ENCODE measurements around the gene CYB5RL.
"Not testable (repeated sequence)": the region's sequence is repeated elsewhere in the genome, so short reads cannot be mapped to it uniquely, and the experiment has no call there.

The CYB5RL gene

GRCh38 chr1:54225986-54226559 lies 26.2 kb upstream of the CYB5RL start:
- DNase-seq: no peak

- no peak for DNase-seq
These were observed 25.5 kb upstream of the CYB5RL start for GRCh38 chr1:54225378-54225777.

- no peak for DNase-seq
These were observed 24.4 kb upstream of the CYB5RL start for GRCh38 chr1:54224233-54224632.

GRCh38 chr1:54223441-54224202 lies 23.8 kb upstream of the CYB5RL start:
- DNase-seq: no peak

- no peak for DNase-seq
These were observed 22.9 kb upstream of the CYB5RL start for GRCh38 chr1:54222711-54223110.

GRCh38 chr1:54221867-54222484 lies 22.1 kb upstream of the CYB5RL start:
- DNase-seq: no peak

- DNase-seq: no peak
These were observed 21.4 kb upstream of the CYB5RL start for GRCh38 chr1:54221113-54221834.

- no peak for DNase-seq
These were observed 20.4 kb upstream of the CYB5RL start for GRCh38 chr1:54220004-54220811.

- DNase-seq: no peak
These were observed 19.8 kb upstream of the CYB5RL start for GRCh38 chr1:54219688-54220003.

GRCh38 chr1:54218883-54219687 lies 19.3 kb upstream of the CYB5RL start:
- DNase-seq: no peak

- no peak for DNase-seq
These were observed 15.7 kb upstream of the CYB5RL start for GRCh38 chr1:54215523-54215922.

GRCh38 chr1:54212872-54213271 lies 13.0 kb upstream of the CYB5RL start:
- no peak for DNase-seq

- not testable (repeated sequence) for DNase-seq
These were observed 8.1 kb upstream of the CYB5RL start for GRCh38 chr1:54207896-54208295.

GRCh38 chr1:54207287-54207686 lies 7.5 kb upstream of the CYB5RL start:
- no peak for DNase-seq

GRCh38 chr1:54204199-54204598 lies 4.4 kb upstream of the CYB5RL start:
- DNase-seq: no peak

- DNase-seq: no peak
These were observed 728 bp upstream of the CYB5RL start for GRCh38 chr1:54200519-54200997.

- no peak for DNase-seq
These were observed 572 bp downstream of the CYB5RL start for GRCh38 chr1:54199151-54199764.

- no peak for DNase-seq
These were observed 6.4 kb downstream of the CYB5RL start for GRCh38 chr1:54193453-54193852.

- no peak for DNase-seq
These were observed 8.3 kb downstream of the CYB5RL start for GRCh38 chr1:54191525-54191924.

GRCh38 chr1:54190526-54190925 lies 9.3 kb downstream of the CYB5RL start:
- DNase-seq: no peak

- DNase-seq: no peak
These were observed 11.5 kb downstream of the CYB5RL start for GRCh38 chr1:54188291-54188690.

Data from CD4-positive, alpha-beta T cell treated with Interleukin-21 for 1 hour (primary cell).